HG03521 (cell line): Measurements from ENCODE around the gene PHACTR1.

Experiments used
- ATAC-seq: cut with Tn5 transposase; IDR thresholded peaks from one replicate; pipeline ENCODE4 v1.9.1; 2021; ENCODE audit warnings: mild to moderate bottlenecking, moderate library complexity; ENCODE audit not compliant: unreplicated experiment

Gene PHACTR1

GRCh38 chr6:13013681-13014503, 297.3 kb downstream of the PHACTR1 start:
- no peak for ATAC-seq

GRCh38 chr6:13014504-13015378, 298.2 kb downstream of the PHACTR1 start:
- no peak for ATAC-seq

GRCh38 chr6:13015379-13015681, 298.8 kb downstream of the PHACTR1 start:
- ATAC-seq = no peak

- no peak for ATAC-seq
These were observed 308.0 kb downstream of the PHACTR1 start for GRCh38 chr6:13024616-13025015.

GRCh38 chr6:13025893-13026499, 309.4 kb downstream of the PHACTR1 start:
- no peak for ATAC-seq

GRCh38 chr6:13026557-13026956, 310.0 kb downstream of the PHACTR1 start:
- ATAC-seq = no peak

- no peak for ATAC-seq
These were observed 310.6 kb downstream of the PHACTR1 start for GRCh38 chr6:13027207-13027606.

- no peak for ATAC-seq
These were observed 313.8 kb downstream of the PHACTR1 start for GRCh38 chr6:13030396-13030795.

GRCh38 chr6:13032566-13032965, 316.0 kb downstream of the PHACTR1 start:
- ATAC-seq = no peak

- no peak for ATAC-seq
These were observed 316.6 kb downstream of the PHACTR1 start for GRCh38 chr6:13033145-13033544.

GRCh38 chr6:13034316-13034715, 317.7 kb downstream of the PHACTR1 start:
- ATAC-seq = no peak

- ATAC-seq = no peak
These were observed 319.0 kb downstream of the PHACTR1 start for GRCh38 chr6:13035606-13036005.

- ATAC-seq = no peak
These were observed 321.7 kb downstream of the PHACTR1 start for GRCh38 chr6:13038315-13038714.

GRCh38 chr6:13038741-13039190, 322.2 kb downstream of the PHACTR1 start:
- no peak for ATAC-seq

- ATAC-seq = no peak
These were observed 327.8 kb downstream of the PHACTR1 start for GRCh38 chr6:13044390-13044789.

- ATAC-seq = no peak
These were observed 328.3 kb downstream of the PHACTR1 start for GRCh38 chr6:13044896-13045295.

GRCh38 chr6:13045676-13046075, 329.1 kb downstream of the PHACTR1 start:
- ATAC-seq = no peak

- no peak for ATAC-seq
These were observed 329.5 kb downstream of the PHACTR1 start for GRCh38 chr6:13046084-13046483.

GRCh38 chr6:13048113-13048512, 331.5 kb downstream of the PHACTR1 start:
- no peak for ATAC-seq

GRCh38 chr6:13049666-13050254, 333.2 kb downstream of the PHACTR1 start:
- ATAC-seq = no peak

- ATAC-seq = no peak
These were observed 336.5 kb downstream of the PHACTR1 start for GRCh38 chr6:13053006-13053461.
